ENCODE data around the gene OGFOD2.

Gene OGFOD2

GRCh38 chr12:122986258-122986871, 11.3 kb downstream of the OGFOD2 start:
- Histone ChIP-seq H3K27ac (ENCODE audit: low read length) (no peak overlapping the region), H3K4me3 (ENCODE audit: low read depth in 1 of 2, low read length in 2 of 2) (no peak overlapping the region), H3K36me3 (ENCODE audit: control insufficient read depth in 1 of 2, insufficient read depth in 2 of 2, low read length in 2 of 2) (peaks cover 0 to 36% of the 10 kb centered on the region in 2 donors), H3K4me1 (ENCODE audit: control insufficient read depth in 1 of 2, insufficient read depth in 2 of 2, low read length in 2 of 2) (peaks cover 14 to 42% of the 10 kb centered on the region in 2 donors), H3K27me3 (ENCODE audit: low read depth, low read length) (no peaks in the 10 kb centered on the region), H3K9me3 (ENCODE audit: control insufficient read depth in 1 of 2, low read length in 2 of 2) (no peaks in the 10 kb centered on the region)

GRCh38 chr12:122987086-122987951, 12.3 kb downstream of the OGFOD2 start:
- Histone ChIP-seq H3K4me3 (ENCODE audit: low read depth in 1 of 2, low read length in 2 of 2) (no peak overlapping the region), H3K4me1 (ENCODE audit: control insufficient read depth in 1 of 2, insufficient read depth in 2 of 2, low read length in 2 of 2) (peaks cover 5 to 33% of the 10 kb centered on the region in 2 donors), H3K36me3 (ENCODE audit: control insufficient read depth in 1 of 2, insufficient read depth in 2 of 2, low read length in 2 of 2) (peaks cover 0 to 36% of the 10 kb centered on the region in 2 donors), H3K9me3 (ENCODE audit: control insufficient read depth in 1 of 2, low read length in 2 of 2) (no peaks in the 10 kb centered on the region), H3K27me3 (ENCODE audit: low read depth, low read length) (no peaks in the 10 kb centered on the region), H3K27ac (ENCODE audit: low read length) (no peak overlapping the region)

- H3K36me3 ChIP-seq (ENCODE audit: control insufficient read depth in 1 of 2, insufficient read depth in 2 of 2, low read length in 2 of 2), result peaks cover 0 to 36% of the 10 kb centered on the region in 2 donors
These were observed 13.0 kb downstream of the OGFOD2 start for GRCh38 chr12:122988036-122988435.

GRCh38 chr12:122988612-122989212, 13.7 kb downstream of the OGFOD2 start:
- H3K36me3 ChIP-seq (ENCODE audit: control insufficient read depth in 1 of 2, insufficient read depth in 2 of 2, low read length in 2 of 2), result peaks cover 0 to 36% of the 10 kb centered on the region in 2 donors
- H3K27ac ChIP-seq (ENCODE audit: low read length), result no peak overlapping the region
- no peak overlapping the region for H3K4me3 ChIP-seq (ENCODE audit: low read depth in 1 of 2, low read length in 2 of 2)
- H3K27me3 ChIP-seq (ENCODE audit: low read depth, low read length), result no peaks in the 10 kb centered on the region
- H3K9me3 ChIP-seq (ENCODE audit: control insufficient read depth in 1 of 2, low read length in 2 of 2), result no peaks in the 10 kb centered on the region
- H3K4me1 ChIP-seq (ENCODE audit: control insufficient read depth in 1 of 2, insufficient read depth in 2 of 2, low read length in 2 of 2), result peaks cover 0 to 19% of the 10 kb centered on the region in 2 donors

More at GRCh38 chr12:122988036-122988435, 13.0 kb downstream of the OGFOD2 start:
- Histone ChIP-seq H3K9me3 (ENCODE audit: control insufficient read depth in 1 of 2, low read length in 2 of 2) (no peaks in the 10 kb centered on the region), H3K4me3 (ENCODE audit: low read depth in 1 of 2, low read length in 2 of 2) (no peak overlapping the region), H3K4me1 (ENCODE audit: control insufficient read depth in 1 of 2, insufficient read depth in 2 of 2, low read length in 2 of 2) (peaks cover 3 to 26% of the 10 kb centered on the region in 2 donors), H3K27me3 (ENCODE audit: low read depth, low read length) (no peaks in the 10 kb centered on the region), H3K27ac (ENCODE audit: low read length) (no peak overlapping the region)

GRCh38 chr12:122989225-122989839, 14.3 kb downstream of the OGFOD2 start:
- Histone ChIP-seq H3K4me1 (ENCODE audit: control insufficient read depth in 1 of 2, insufficient read depth in 2 of 2, low read length in 2 of 2) (peaks cover 0 to 13% of the 10 kb centered on the region in 2 donors), H3K27ac (ENCODE audit: low read length) (no peak overlapping the region), H3K9me3 (ENCODE audit: control insufficient read depth in 1 of 2, low read length in 2 of 2) (no peaks in the 10 kb centered on the region), H3K4me3 (ENCODE audit: low read depth in 1 of 2, low read length in 2 of 2) (no peak overlapping the region), H3K36me3 (ENCODE audit: control insufficient read depth in 1 of 2, insufficient read depth in 2 of 2, low read length in 2 of 2) (peaks cover 0 to 36% of the 10 kb centered on the region in 2 donors), H3K27me3 (ENCODE audit: low read depth, low read length) (no peaks in the 10 kb centered on the region)

- Histone ChIP-seq H3K4me1 (ENCODE audit: control insufficient read depth in 1 of 2, insufficient read depth in 2 of 2, low read length in 2 of 2) (peaks cover 0 to 7% of the 10 kb centered on the region in 2 donors), H3K4me3 (ENCODE audit: low read depth in 1 of 2, low read length in 2 of 2) (no peak overlapping the region), H3K9me3 (ENCODE audit: control insufficient read depth in 1 of 2, low read length in 2 of 2) (no peaks in the 10 kb centered on the region), H3K36me3 (ENCODE audit: control insufficient read depth in 1 of 2, insufficient read depth in 2 of 2, low read length in 2 of 2) (peaks cover 0 to 36% of the 10 kb centered on the region in 2 donors), H3K27me3 (ENCODE audit: low read depth, low read length) (no peaks in the 10 kb centered on the region), H3K27ac (ENCODE audit: low read length) (no peak overlapping the region)
These were observed 14.9 kb downstream of the OGFOD2 start for GRCh38 chr12:122989874-122990419.

- Histone ChIP-seq H3K27ac (ENCODE audit: low read length) (no peak overlapping the region), H3K27me3 (ENCODE audit: low read depth, low read length) (no peaks in the 10 kb centered on the region), H3K4me3 (ENCODE audit: low read depth in 1 of 2, low read length in 2 of 2) (no peak overlapping the region), H3K4me1 (ENCODE audit: control insufficient read depth in 1 of 2, insufficient read depth in 2 of 2, low read length in 2 of 2) (peaks cover 0 to 2% of the 10 kb centered on the region in 2 donors), H3K36me3 (ENCODE audit: control insufficient read depth in 1 of 2, insufficient read depth in 2 of 2, low read length in 2 of 2) (peaks cover 0 to 36% of the 10 kb centered on the region in 2 donors), H3K9me3 (ENCODE audit: control insufficient read depth in 1 of 2, low read length in 2 of 2) (no peaks in the 10 kb centered on the region)
These were observed 15.5 kb downstream of the OGFOD2 start for GRCh38 chr12:122990561-122990960.

- Histone ChIP-seq H3K27ac (ENCODE audit: low read length) (no peak overlapping the region), H3K27me3 (ENCODE audit: low read depth, low read length) (no peaks in the 10 kb centered on the region), H3K9me3 (ENCODE audit: control insufficient read depth in 1 of 2, low read length in 2 of 2) (no peaks in the 10 kb centered on the region), H3K36me3 (ENCODE audit: control insufficient read depth in 1 of 2, insufficient read depth in 2 of 2, low read length in 2 of 2) (peaks cover 0 to 33% of the 10 kb centered on the region in 2 donors), H3K4me1 (ENCODE audit: control insufficient read depth in 1 of 2, insufficient read depth in 2 of 2, low read length in 2 of 2) (peaks cover 4 to 7% of the 10 kb centered on the region in 2 donors), H3K4me3 (ENCODE audit: low read depth in 1 of 2, low read length in 2 of 2) (no peak overlapping the region)
These were observed 16.0 kb downstream of the OGFOD2 start for GRCh38 chr12:122990961-122991622.

GRCh38 chr12:122991623-122992275, 16.7 kb downstream of the OGFOD2 start:
- Histone ChIP-seq H3K4me1 (ENCODE audit: control insufficient read depth in 1 of 2, insufficient read depth in 2 of 2, low read length in 2 of 2) (peaks cover 4 to 11% of the 10 kb centered on the region in 2 donors), H3K27me3 (ENCODE audit: low read depth, low read length) (no peaks in the 10 kb centered on the region), H3K36me3 (ENCODE audit: control insufficient read depth in 1 of 2, insufficient read depth in 2 of 2, low read length in 2 of 2) (peaks cover 0 to 36% of the 10 kb centered on the region in 2 donors), H3K9me3 (ENCODE audit: control insufficient read depth in 1 of 2, low read length in 2 of 2) (no peaks in the 10 kb centered on the region), H3K4me3 (ENCODE audit: low read depth in 1 of 2, low read length in 2 of 2) (no peak overlapping the region), H3K27ac (ENCODE audit: low read length) (no peak overlapping the region)

GRCh38 chr12:122992386-122992785, 17.3 kb downstream of the OGFOD2 start:
- Histone ChIP-seq H3K27me3 (ENCODE audit: low read depth, low read length) (no peaks in the 10 kb centered on the region), H3K27ac (ENCODE audit: low read length) (no peak overlapping the region), H3K9me3 (ENCODE audit: control insufficient read depth in 1 of 2, low read length in 2 of 2) (no peaks in the 10 kb centered on the region), H3K36me3 (ENCODE audit: control insufficient read depth in 1 of 2, insufficient read depth in 2 of 2, low read length in 2 of 2) (peaks cover 0 to 36% of the 10 kb centered on the region in 2 donors), H3K4me1 (ENCODE audit: control insufficient read depth in 1 of 2, insufficient read depth in 2 of 2, low read length in 2 of 2) (peaks cover 4 to 11% of the 10 kb centered on the region in 2 donors), H3K4me3 (ENCODE audit: low read depth in 1 of 2, low read length in 2 of 2) (no peak overlapping the region)

All from muscle layer of duodenum (tissue), 2 donors.